Adrenal gland (tissue), 12 donors: Measurements from ENCODE around the gene ZBTB14. TPM values are rescaled to one million over a fixed set of nuclear protein-coding genes. Genes with fewer than 3 reads are reported as not detected.

ENCODE experiments used
- DNase-seq, 7 donors: peaks; one replicate each; pipeline ENCODE4 v3.0.0-alpha.2; 2019 to 2020
- H3K27ac ChIP-seq, 5 donors: fragments of 200-600 bp; sonication (generic) in 4 of 5; 1 replicate in 3 of 5; 2 replicates in 2 of 5; pipeline versions ENCODE4 v1.5.1 to v1.8.0; 2016 to 2020; ENCODE audit warnings: mild to moderate bottlenecking in 1 of 5
- H3K27me3 ChIP-seq: fragments of 200-600 bp; 2 replicates; pipeline ENCODE4 v1.8.0; 2021
- H3K36me3 ChIP-seq, 2 donors: fragments of 200-600 bp; replicated peaks in 1 of 2; 1 replicate in 1 of 2; 2 replicates in 1 of 2; pipeline versions ENCODE4 v1.5.1 to v1.8.0; 2018 to 2022
- H3K4me1 ChIP-seq, 2 donors: fragments of 200-600 bp; replicated peaks in 1 of 2; 1 replicate in 1 of 2; 2 replicates in 1 of 2; pipeline versions ENCODE4 v1.5.1 to v1.8.0; 2018 to 2021
- H3K4me3 ChIP-seq, 4 donors: fragments of 200-600 bp; sonication (generic) in 3 of 4; one replicate each; pipeline ENCODE4 v1.5.1; 2016 to 2018
- H3K9me3 ChIP-seq, 3 donors: fragments of 200-600 bp; sonication (generic) in 1 of 3; replicated peaks in 1 of 3; 1 replicate in 2 of 3; 2 replicates in 1 of 3; pipeline versions ENCODE4 v1.5.1 to v1.8.0; 2016 to 2021
- CTCF ChIP-seq, 6 experiments: fragments of 450-650 bp in 4 of 6; fragments of 200-600 bp in 2 of 6; sonication (generic) in 1 of 6; IDR thresholded peaks; 1 replicate in 5 of 6; 2 replicates in 1 of 6; pipeline versions ENCODE4 v1.5.1 to v1.8.0; 2016 to 2021; ENCODE audit warnings: antibody characterized with exemption in 6 of 6, mild to moderate bottlenecking in 2 of 6, moderate library complexity in 1 of 6
- POLR2A ChIP-seq, 2 donors: fragments of 450-650 bp; IDR thresholded peaks; one replicate each; pipeline ENCODE4 v1.6.1; 2017; ENCODE audit warnings: antibody characterized with exemption in 2 of 2, mild to moderate bottlenecking in 2 of 2, moderate library complexity in 1 of 2
- WGBS, 4 donors: extraction: QIAGEN DNeasy Blood & Tissue Kit in 2 of 4; methylation state at CpG; one replicate each; pipeline versions ENCODE4 v1.1.5 to v1.1.7; 2013 to 2017; 5-methylcytosine and 5-hydroxymethylcytosine counted together
- intact Hi-C, 2 donors: fragments of 100-400 bp; cut with DNase I; formaldehyde crosslinking; loops; one replicate each; pipeline versions ENCODE4 v1.14.1 to v1.15.0; 2022 to 2023
- polyA plus RNA-seq, 3 donors: library from polyadenylated mRNA; stranded (reverse); fragments of 200-250 nt in 2 of 3; fragments of 350-450 nt in 1 of 3; fragmentation: Illumina TruSeq in 1 of 3; extraction: RNeasy Lipid Tissue Mini Kit (QIAGEN cat#74804) in 1 of 3; gene quantifications; one replicate each; pipeline ENCODE4 v1.2.3, GENCODE V29; 2013 to 2014
- total RNA-seq, 9 donors: library from RNA; depleted of rRNA in 4 of 9; stranded (reverse); fragments of >200 nt in 4 of 9; fragments of 120-200 nt in 1 of 9; fragmentation: NEBNext Ultra II Directional in 1 of 9; extraction: Animal tissue kit (Norgen Biotek cat#: 25700) in 1 of 9; gene quantifications; one replicate each; pipeline versions ENCODE4 v1.1.0 to v1.2.4, GENCODE V29; 2013 to 2023
- donor health status: healthy with polysubstance abuse.
- donor health status: Bipolar disorder and iron deficiency.
- donor health status: DM: yes; HTN: yes; CAD: no.
- donor health status: DM: no; HTN: no; CAD: no.
- donor health status: DM: no; HTN: no; CAD: no.
- donor health status: DM: yes; HTN: yes; CAD: no.

The ZBTB14 gene
- total and polyA plus RNA-seq, 12 donors, result 5.9 to 16.4 (median 10.6) TPM

- no peaks in the 10 kb centered on the region for H3K36me3 ChIP-seq
- H3K27ac ChIP-seq, result no peak overlapping the region
- no peak overlapping the region for H3K4me3 ChIP-seq
- intact Hi-C loops, result no loop called here
- no peaks in the 10 kb centered on the region for H3K9me3 ChIP-seq
- no peaks in the 10 kb centered on the region for H3K27me3 ChIP-seq
- H3K4me1 ChIP-seq, result no peaks in the 10 kb centered on the region
- TF ChIP-seq POLR2A (IDR thresholded peaks at IDR 0.05) (no peak), CTCF (IDR thresholded peaks at IDR 0.05) (no peak)
- 78 to 83% (median 79%) methylated on average over 4 of the region's 4 CpGs for WGBS, 4 donors
- DNase-seq, result no peak
Observed at GRCh38 chr18:5302606-5303005, 7.1 kb upstream of the ZBTB14 start.

GRCh38 chr18:5300476-5301010 lies 5.0 kb upstream of the ZBTB14 start:
- H3K9me3 ChIP-seq, result no peaks in the 10 kb centered on the region
- TF ChIP-seq CTCF (IDR thresholded peaks at IDR 0.05) (no peak), POLR2A (IDR thresholded peaks at IDR 0.05) (no peak)
- no peak for DNase-seq
- H3K27ac ChIP-seq, result no peak overlapping the region
- H3K4me3 ChIP-seq, result no peak overlapping the region
- 77 to 83% (median 80%) methylated on average over 4 of the region's 4 CpGs for whole genome bisulfite sequencing, 4 donors
- intact Hi-C loops, result no loop called here
- peaks cover 0 to 5% of the 10 kb centered on the region in 2 donors for H3K4me1 ChIP-seq
- H3K27me3 ChIP-seq, result no peaks in the 10 kb centered on the region
- no peaks in the 10 kb centered on the region for H3K36me3 ChIP-seq

- no peak overlapping the region for H3K27ac ChIP-seq
- intact Hi-C loops, result loop anchor here in 1 of 2 donors (5.0 to 10.0 kb wide), 2 partner anchors 61 to 246 kb away; partner anchors contain the start of gene EPB41L3
- no peak for TF ChIP-seq CTCF (IDR thresholded peaks at IDR 0.05)
- no peak for TF ChIP-seq POLR2A (IDR thresholded peaks at IDR 0.05)
- no peaks in the 10 kb centered on the region for H3K36me3 ChIP-seq
- peak in 1 of 7 donors; percentile 29 for DNase-seq
- peaks cover 0 to 15% of the 10 kb centered on the region in 2 donors for H3K4me1 ChIP-seq
- no peaks in the 10 kb centered on the region for H3K27me3 ChIP-seq
- H3K9me3 ChIP-seq, result no peaks in the 10 kb centered on the region
- 65 to 75% (median 70%) methylated on average over 16 of the region's 16 CpGs for WGBS, 4 donors
- H3K4me3 ChIP-seq, result no peak overlapping the region
Observed at GRCh38 chr18:5298156-5298852, 2.8 kb upstream of the ZBTB14 start.

GRCh38 chr18:5297597-5297996 lies 2.1 kb upstream of the ZBTB14 start:
- TF ChIP-seq POLR2A (IDR thresholded peaks at IDR 0.05), result no peak
- no peak for TF ChIP-seq CTCF (IDR thresholded peaks at IDR 0.05)
- Histone ChIP-seq H3K9me3 (no peaks in the 10 kb centered on the region), H3K36me3 (no peaks in the 10 kb centered on the region), H3K27ac (peak overlapping the region in 2 of 5 donors; percentile 97 to 99), H3K27me3 (no peaks in the 10 kb centered on the region), H3K4me3 (no peak overlapping the region), H3K4me1 (peaks cover 0 to 19% of the 10 kb centered on the region in 2 donors)
- DNase-seq, result no peak
- 92 to 97% (median 95%) methylated on average over 12 of the region's 12 CpGs for WGBS, 4 donors
- intact Hi-C loops, result loop anchor here in 1 of 2 donors (5.0 to 10.0 kb wide), 2 partner anchors 60 to 247 kb away; partner anchors contain the start of gene EPB41L3
